Neutrophil (primary cell): Measurements from ENCODE around the gene IL19.
"Not testable (repeated sequence)": the region's sequence is repeated elsewhere in the genome, so short reads cannot be mapped to it uniquely, and the experiment has no call there.

Experiments
- H3K27ac ChIP-seq: fragments of 200-600 bp; sonication (generic); 2 replicates; pipeline ENCODE4 v1.5.1; 2016; ENCODE audit warnings: mild to moderate bottlenecking, moderate library complexity
- H3K27me3 ChIP-seq: fragments of 200-600 bp; sonication (generic); 2 replicates; pipeline ENCODE4 v1.6.0; 2016; ENCODE audit warnings: mild to moderate bottlenecking
- H3K36me3 ChIP-seq: fragments of 200-600 bp; sonication (generic); 2 replicates; pipeline ENCODE4 v1.5.1; 2017
- H3K4me1 ChIP-seq, 2 experiments: fragments of 200-600 bp in 1 of 2; sonication (generic) in 1 of 2; 1 replicate in 1 of 2; 2 replicates in 1 of 2; pipeline versions ENCODE4 v1.5.1 to v1.6.1; 2013 to 2016; ENCODE audit warnings: low read depth in 1 of 2, low read length in 1 of 2, mild to moderate bottlenecking in 1 of 2, moderate library complexity in 1 of 2; ENCODE audit not compliant: control insufficient read depth in 1 of 2, insufficient read depth in 1 of 2
- H3K4me3 ChIP-seq, 2 experiments: fragments of 200-600 bp in 1 of 2; sonication (generic) in 1 of 2; 1 replicate in 1 of 2; 2 replicates in 1 of 2; pipeline ENCODE4 v1.5.1; 2013 to 2016; ENCODE audit warnings: low read depth in 1 of 2, low read length in 1 of 2, mild to moderate bottlenecking in 1 of 2, moderate library complexity in 1 of 2
- H3K9me3 ChIP-seq: fragments of 200-600 bp; sonication (generic); 2 replicates; pipeline ENCODE4 v1.5.1; 2016
- CTCF ChIP-seq: fragments of 200-600 bp; sonication (generic); IDR thresholded peaks from 2 replicates; pipeline ENCODE4 v1.5.1; 2016; ENCODE audit warnings: antibody characterized with exemption

Gene IL19

GRCh38 chr1:206771338-206771692 is 742 bp downstream of the IL19 start:
- TF ChIP-seq CTCF, result no peak
- no peak overlapping the region for H3K4me3 ChIP-seq
- no peaks in the 10 kb centered on the region for H3K36me3 ChIP-seq
- no peaks in the 10 kb centered on the region for H3K27me3 ChIP-seq
- no peaks in the 10 kb centered on the region for H3K9me3 ChIP-seq
- peaks cover 27 to 33% of the 10 kb centered on the region in 2 experiments for H3K4me1 ChIP-seq
- no peak overlapping the region for H3K27ac ChIP-seq

GRCh38 chr1:206772243-206772937 is 1.8 kb downstream of the IL19 start, which contains the start of gene IL10:
Gene IL10 (minus strand): TSS chr1:206772494. CDS start chr1:206772435, 59 bp downstream.
- Histone ChIP-seq H3K9me3 (no peaks in the 10 kb centered on the region), H3K4me3 (no peak within 1 kb of the TSS), H3K27me3 (no peaks in the 10 kb centered on the region), H3K36me3 (no peaks in the 10 kb centered on the region), H3K4me1 (peaks cover 23 to 26% of the 10 kb centered on the region in 2 experiments), H3K27ac (no peak within 1 kb of the TSS)
- no peak for TF ChIP-seq CTCF

GRCh38 chr1:206774093-206774492 is 3.5 kb downstream of the IL19 start:
- H3K9me3 ChIP-seq, result no peaks in the 10 kb centered on the region
- H3K27me3 ChIP-seq, result no peaks in the 10 kb centered on the region
- no peaks in the 10 kb centered on the region for H3K36me3 ChIP-seq
- TF ChIP-seq CTCF, result no peak
- no peak overlapping the region for H3K4me3 ChIP-seq
- peaks cover 23 to 26% of the 10 kb centered on the region in 2 experiments for H3K4me1 ChIP-seq
- H3K27ac ChIP-seq, result no peak overlapping the region

GRCh38 chr1:206776229-206776628 is 5.7 kb downstream of the IL19 start:
- TF ChIP-seq CTCF, result no peak
- Histone ChIP-seq H3K4me3 (no peak overlapping the region), H3K4me1 (peaks cover 15 to 16% of the 10 kb centered on the region in 2 experiments), H3K9me3 (no peaks in the 10 kb centered on the region), H3K36me3 (no peaks in the 10 kb centered on the region), H3K27me3 (no peaks in the 10 kb centered on the region), H3K27ac (no peak overlapping the region)

GRCh38 chr1:206778031-206778430 is 7.5 kb downstream of the IL19 start:
- Histone ChIP-seq H3K27me3 (no peaks in the 10 kb centered on the region), H3K9me3 (no peaks in the 10 kb centered on the region), H3K4me1 (no peaks in the 10 kb centered on the region), H3K4me3 (no peak overlapping the region), H3K36me3 (no peaks in the 10 kb centered on the region), H3K27ac (no peak overlapping the region)
- no peak for TF ChIP-seq CTCF

- not testable (repeated sequence) for H3K4me3 ChIP-seq, H3K27ac ChIP-seq, H3K9me3 ChIP-seq, H3K27me3 ChIP-seq, H3K36me3 ChIP-seq, H3K4me1 ChIP-seq
Measured at GRCh38 chr1:206778911-206779310, 8.3 kb downstream of the IL19 start.
